IPS-18c (cell line): ENCODE data around the gene KIF15.

Experiments
- H3K4me3 ChIP-seq: 2 replicates; pipeline ENCODE4 v1.7.0; 2013; ENCODE audit warnings: low read depth, mild to moderate bottlenecking, low read length, moderate library complexity; ENCODE audit not compliant: insufficient read depth
- H3K9me3 ChIP-seq: one replicate; pipeline ENCODE4 v1.6.1; 2013; ENCODE audit warnings: mild to moderate bottlenecking, low read length, moderate library complexity; ENCODE audit not compliant: control insufficient read depth, insufficient read depth

The KIF15 gene

DNA sequence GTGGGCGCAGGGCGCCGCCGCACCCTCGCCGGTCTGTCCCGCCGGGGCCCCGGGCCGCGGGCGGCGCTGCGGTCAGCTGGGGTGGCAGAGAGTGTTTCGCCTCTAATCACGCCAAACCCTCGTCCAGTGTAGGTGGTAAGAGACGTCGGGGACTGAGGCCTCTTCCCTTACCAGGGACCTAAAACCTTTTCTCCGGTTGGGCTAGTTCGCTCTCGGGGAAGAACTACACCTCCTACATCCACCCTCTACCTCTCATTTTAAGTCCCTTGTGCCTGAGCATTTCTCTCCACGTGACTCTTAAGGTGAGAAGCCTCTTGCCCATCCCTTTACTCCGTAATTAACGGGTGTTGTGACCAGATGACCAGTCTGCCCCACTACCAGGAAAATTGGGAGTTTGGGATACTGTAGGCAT, 100.6 kb downstream of the KIF15 start:
- Histone ChIP-seq H3K4me3 (peak overlapping the region; percentile 59), H3K9me3 (no peaks in the 10 kb centered on the region)

DNA sequence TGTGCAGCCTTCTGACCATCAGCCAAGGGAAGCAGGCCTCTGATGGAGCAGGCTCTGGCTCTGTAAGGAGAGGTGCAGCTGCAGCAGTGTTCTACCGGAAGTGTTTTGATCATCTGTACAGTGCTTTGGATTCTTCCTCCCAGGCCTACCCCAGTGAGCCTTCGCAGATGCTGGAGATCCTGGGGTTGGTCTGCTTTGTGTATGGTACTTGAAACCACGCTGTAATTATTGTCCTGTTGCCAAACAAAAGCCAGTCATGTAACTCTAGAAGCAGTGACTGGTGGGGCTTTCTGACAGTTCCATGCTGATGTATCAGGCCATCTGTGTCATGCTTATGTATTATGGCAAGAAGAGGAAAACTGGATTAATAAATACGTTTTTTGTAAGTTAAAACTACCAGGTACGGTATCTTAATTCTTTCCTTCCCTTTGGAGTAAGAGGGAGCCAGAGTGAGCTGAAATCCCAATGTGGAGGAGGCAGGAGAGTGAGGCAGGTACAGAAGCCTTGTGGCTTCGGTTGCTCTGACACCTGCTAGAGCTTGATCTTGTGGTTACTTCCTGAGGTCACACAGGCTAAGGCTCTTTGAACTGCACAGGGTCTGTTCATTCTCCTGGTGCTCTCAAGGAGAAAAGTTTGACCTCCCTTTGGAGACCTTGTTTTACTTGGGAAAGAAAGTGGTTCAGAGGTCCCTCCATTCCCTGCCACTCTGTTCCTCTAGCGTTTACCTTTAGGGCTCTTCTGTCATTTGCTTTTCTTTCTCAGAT, 103.9 kb downstream of the KIF15 start:
- no peak overlapping the region for H3K4me3 ChIP-seq

GRCh38 chr3:44867421-44868111, 106.0 kb downstream of the KIF15 start:
- Histone ChIP-seq H3K9me3 (no peaks in the 10 kb centered on the region), H3K4me3 (no peak overlapping the region)

More for the DNA sequence above, 103.9 kb downstream of the KIF15 start:
- H3K9me3 ChIP-seq: no peaks in the 10 kb centered on the region

- Histone ChIP-seq H3K9me3 (no peaks in the 10 kb centered on the region), H3K4me3 (no peak overlapping the region)
Observed at GRCh38 chr3:44870375-44871061, 108.9 kb downstream of the KIF15 start.

GRCh38 chr3:44874308-44874707, 112.7 kb downstream of the KIF15 start, which contains the start of gene TGM4:
Gene TGM4 (plus strand): TSS chr3:44874608. CDS start chr3:44874679, 71 bp downstream.
- Histone ChIP-seq H3K4me3 (no peak within 1 kb of the TSS), H3K9me3 (no peaks in the 10 kb centered on the region)

GRCh38 chr3:44875596-44875995, 114.0 kb downstream of the KIF15 start:
- Histone ChIP-seq H3K9me3 (no peaks in the 10 kb centered on the region), H3K4me3 (no peak overlapping the region)

- Histone ChIP-seq H3K9me3 (no peaks in the 10 kb centered on the region), H3K4me3 (no peak overlapping the region)
Observed at GRCh38 chr3:44877333-44877732, 115.7 kb downstream of the KIF15 start.

- no peaks in the 10 kb centered on the region for H3K9me3 ChIP-seq
- no peak overlapping the region for H3K4me3 ChIP-seq
Observed at GRCh38 chr3:44880284-44880683, 118.7 kb downstream of the KIF15 start.

- no peak overlapping the region for H3K4me3 ChIP-seq
- H3K9me3 ChIP-seq: no peaks in the 10 kb centered on the region
Observed at GRCh38 chr3:44883213-44883955, 121.8 kb downstream of the KIF15 start.

DNA sequence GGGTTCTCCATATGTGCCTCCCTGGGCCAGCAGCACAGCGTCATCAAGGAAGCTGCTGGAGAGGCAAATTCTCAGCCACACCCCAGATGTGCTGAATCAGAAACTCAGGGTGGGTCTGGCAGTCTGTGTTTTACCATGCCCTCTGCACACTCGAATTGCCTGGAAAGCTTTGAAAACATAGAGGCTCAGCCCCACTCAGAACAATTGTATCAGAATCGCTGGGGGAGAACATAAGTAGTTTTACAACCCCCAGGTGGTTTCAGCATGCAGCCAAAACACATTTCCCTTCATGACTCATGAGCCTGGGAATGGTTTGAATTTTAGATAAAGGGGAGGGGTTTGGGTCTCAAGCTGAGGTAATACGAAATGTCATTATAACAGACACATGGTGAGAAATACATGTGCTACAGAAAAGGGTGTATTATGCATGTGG, 122.4 kb downstream of the KIF15 start:
- H3K4me3 ChIP-seq: no peak overlapping the region
- H3K9me3 ChIP-seq: no peaks in the 10 kb centered on the region

- no peaks in the 10 kb centered on the region for H3K9me3 ChIP-seq
- H3K4me3 ChIP-seq: no peak overlapping the region
Observed at GRCh38 chr3:44885618-44886017, 124.0 kb downstream of the KIF15 start.

GRCh38 chr3:44886561-44886960, 125.0 kb downstream of the KIF15 start:
- Histone ChIP-seq H3K4me3 (no peak overlapping the region), H3K9me3 (no peaks in the 10 kb centered on the region)

GRCh38 chr3:44887101-44887500, 125.5 kb downstream of the KIF15 start:
- Histone ChIP-seq H3K4me3 (no peak overlapping the region), H3K9me3 (no peaks in the 10 kb centered on the region)

GRCh38 chr3:44890258-44890657, 128.7 kb downstream of the KIF15 start:
- Histone ChIP-seq H3K9me3 (no peaks in the 10 kb centered on the region), H3K4me3 (no peak overlapping the region)

DNA sequence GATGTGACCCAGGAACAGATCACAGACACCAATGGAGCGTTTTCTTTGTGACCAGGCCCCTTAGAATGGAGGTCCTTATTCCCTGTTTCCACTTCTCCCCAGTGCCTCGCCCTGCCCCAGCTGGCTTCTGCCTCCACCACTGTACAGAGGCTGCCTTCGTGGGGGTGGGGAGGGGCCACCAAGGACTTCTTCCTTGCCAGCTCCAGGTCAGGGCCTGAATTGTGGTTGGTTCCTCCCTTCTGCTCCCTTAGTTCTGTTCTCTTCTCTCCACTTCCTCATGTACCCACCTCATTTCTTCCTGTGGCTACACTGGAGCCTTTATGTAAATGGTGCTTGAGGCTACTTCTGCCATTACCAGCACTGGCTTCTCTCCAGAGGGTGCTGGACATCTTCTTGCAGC, 129.3 kb downstream of the KIF15 start:
- no peak overlapping the region for H3K4me3 ChIP-seq
- H3K9me3 ChIP-seq: no peaks in the 10 kb centered on the region

DNA sequence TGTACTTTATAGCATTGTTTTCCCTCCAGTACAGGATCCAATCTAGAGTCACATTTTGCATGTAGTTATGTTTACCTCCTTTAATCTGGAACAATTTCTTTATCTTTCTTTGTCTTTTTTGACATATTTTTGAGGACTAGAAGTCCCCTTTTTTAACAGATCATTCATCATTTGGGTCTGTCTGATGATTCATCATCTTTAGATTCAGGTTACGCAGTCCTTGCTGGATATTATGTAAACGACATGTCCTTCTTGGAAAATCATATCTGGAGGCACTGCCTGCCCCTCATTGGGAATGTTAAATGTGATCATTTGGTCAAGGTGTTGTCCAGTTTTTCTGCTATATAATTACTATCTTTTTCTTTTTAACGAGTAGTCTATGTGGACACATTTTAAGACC, 131.1 kb downstream of the KIF15 start:
- Histone ChIP-seq H3K4me3 (no peak overlapping the region), H3K9me3 (no peaks in the 10 kb centered on the region)

DNA sequence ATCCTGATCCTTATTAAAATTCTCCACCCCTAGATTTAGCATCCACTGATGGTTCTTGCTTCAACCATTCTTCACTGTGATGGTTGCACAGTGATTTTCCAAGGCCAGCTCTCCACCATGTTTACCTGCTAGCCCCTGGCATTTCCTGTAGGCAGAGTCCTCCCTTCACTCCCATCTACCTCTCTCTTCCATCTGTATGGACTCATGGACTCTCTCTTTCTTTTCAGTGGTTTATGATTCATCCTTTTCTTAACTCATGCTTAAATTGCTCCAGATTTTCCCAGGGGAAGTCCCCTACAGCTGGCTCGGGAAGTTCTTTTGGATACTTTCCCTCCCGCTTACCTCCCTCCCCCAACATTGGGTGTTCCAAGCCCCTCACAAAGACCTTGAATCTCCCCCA, 131.5 kb downstream of the KIF15 start:
- Histone ChIP-seq H3K9me3 (no peaks in the 10 kb centered on the region), H3K4me3 (no peak overlapping the region)
